SK-N-SH treated with all-trans-retinoic acid at 6 μM for 48 hours (cell line): ENCODE results near the gene GSAP.

Experiments
- ARNTL ChIP-seq: fragments of 450-650 bp; formaldehyde crosslinking; IDR thresholded peaks from 2 replicates; pipeline ENCODE4 v1.5.0; 2020; ENCODE audit warnings: low read depth, mild to moderate bottlenecking, moderate library complexity, borderline replicate concordance
- ISL1 ChIP-seq: fragments of 250-450 bp; sonication (Bioruptor Pico); IDR thresholded peaks from 2 replicates; pipeline ENCODE4 v2.1.2; 2022; ENCODE audit warnings: mild to moderate bottlenecking, moderate library complexity
- OSR1 ChIP-seq: fragments of 250-450 bp; sonication (Bioruptor Pico); IDR thresholded peaks from 2 replicates; pipeline ENCODE4 v1.8.0; 2022; ENCODE audit warnings: moderate library complexity, mild to moderate bottlenecking, inconsistent platforms
- RARB ChIP-seq: fragments of 250-450 bp; sonication (Bioruptor Pico); IDR thresholded peaks from 2 replicates; pipeline ENCODE4 v1.8.0; 2021; ENCODE audit warnings: mild to moderate bottlenecking, moderate library complexity
- TCF4 ChIP-seq: fragments of 250-450 bp; sonication (Bioruptor Pico); IDR thresholded peaks from 2 replicates; pipeline ENCODE4 v1.8.0; 2021; ENCODE audit warnings: mild to moderate bottlenecking, moderate library complexity, borderline replicate concordance
- ZNF8 ChIP-seq: fragments of 450-650 bp; formaldehyde crosslinking; IDR thresholded peaks from 2 replicates; pipeline ENCODE4 v1.5.0; 2020; ENCODE audit warnings: mild to moderate bottlenecking, moderate library complexity
- TF ChIP-seq, protein P1 (sequence below): fragments of 250-450 bp; sonication (Bioruptor Pico); IDR thresholded peaks from 2 replicates; pipeline ENCODE4 v1.5.0; 2020; ENCODE audit warnings: mild to moderate bottlenecking, moderate library complexity
- TF ChIP-seq, protein P2 (sequence below): fragments of 250-450 bp; sonication (Bioruptor Pico); IDR thresholded peaks from 2 replicates; pipeline ENCODE4 v1.8.0; 2020; ENCODE audit warnings: mild to moderate bottlenecking, moderate library complexity, borderline replicate concordance

DNA sequence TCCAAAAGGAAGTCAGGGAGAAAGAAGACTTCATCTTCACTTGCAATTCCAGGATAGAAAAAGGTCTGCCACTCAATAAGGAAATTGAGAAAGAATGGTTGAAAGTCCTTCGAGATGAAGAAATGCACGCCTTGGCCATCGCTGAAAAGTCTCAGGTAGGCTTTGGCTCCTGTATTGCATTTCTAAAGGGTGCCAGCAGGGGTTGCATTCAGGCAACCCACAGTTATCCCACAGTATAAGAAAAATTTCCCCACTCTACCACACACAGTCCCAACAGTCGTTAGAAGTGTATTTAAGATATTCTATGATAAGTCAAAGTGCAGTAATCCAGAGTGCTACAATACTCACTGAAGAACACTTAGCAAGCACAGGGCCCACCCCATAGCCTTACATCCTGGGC, 123.1 kb downstream of the GSAP start:
- TF ChIP-seq RARB (no peak), ISL1 (CRISPR knock-in tag) (no peak), ARNTL (CRISPR knock-in tag) (no peak), ZNF8 (no peak), OSR1 (CRISPR knock-in tag) (no peak), TCF4 (CRISPR knock-in tag) (no peak)
- TF ChIP-seq, protein P1, sequence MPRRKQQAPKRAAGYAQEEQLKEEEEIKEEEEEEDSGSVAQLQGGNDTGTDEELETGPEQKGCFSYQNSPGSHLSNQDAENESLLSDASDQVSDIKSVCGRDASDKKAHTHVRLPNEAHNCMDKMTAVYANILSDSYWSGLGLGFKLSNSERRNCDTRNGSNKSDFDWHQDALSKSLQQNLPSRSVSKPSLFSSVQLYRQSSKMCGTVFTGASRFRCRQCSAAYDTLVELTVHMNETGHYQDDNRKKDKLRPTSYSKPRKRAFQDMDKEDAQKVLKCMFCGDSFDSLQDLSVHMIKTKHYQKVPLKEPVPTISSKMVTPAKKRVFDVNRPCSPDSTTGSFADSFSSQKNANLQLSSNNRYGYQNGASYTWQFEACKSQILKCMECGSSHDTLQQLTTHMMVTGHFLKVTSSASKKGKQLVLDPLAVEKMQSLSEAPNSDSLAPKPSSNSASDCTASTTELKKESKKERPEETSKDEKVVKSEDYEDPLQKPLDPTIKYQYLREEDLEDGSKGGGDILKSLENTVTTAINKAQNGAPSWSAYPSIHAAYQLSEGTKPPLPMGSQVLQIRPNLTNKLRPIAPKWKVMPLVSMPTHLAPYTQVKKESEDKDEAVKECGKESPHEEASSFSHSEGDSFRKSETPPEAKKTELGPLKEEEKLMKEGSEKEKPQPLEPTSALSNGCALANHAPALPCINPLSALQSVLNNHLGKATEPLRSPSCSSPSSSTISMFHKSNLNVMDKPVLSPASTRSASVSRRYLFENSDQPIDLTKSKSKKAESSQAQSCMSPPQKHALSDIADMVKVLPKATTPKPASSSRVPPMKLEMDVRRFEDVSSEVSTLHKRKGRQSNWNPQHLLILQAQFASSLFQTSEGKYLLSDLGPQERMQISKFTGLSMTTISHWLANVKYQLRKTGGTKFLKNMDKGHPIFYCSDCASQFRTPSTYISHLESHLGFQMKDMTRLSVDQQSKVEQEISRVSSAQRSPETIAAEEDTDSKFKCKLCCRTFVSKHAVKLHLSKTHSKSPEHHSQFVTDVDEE (CRISPR knock-in tag): no peak
- TF ChIP-seq, protein P2, sequence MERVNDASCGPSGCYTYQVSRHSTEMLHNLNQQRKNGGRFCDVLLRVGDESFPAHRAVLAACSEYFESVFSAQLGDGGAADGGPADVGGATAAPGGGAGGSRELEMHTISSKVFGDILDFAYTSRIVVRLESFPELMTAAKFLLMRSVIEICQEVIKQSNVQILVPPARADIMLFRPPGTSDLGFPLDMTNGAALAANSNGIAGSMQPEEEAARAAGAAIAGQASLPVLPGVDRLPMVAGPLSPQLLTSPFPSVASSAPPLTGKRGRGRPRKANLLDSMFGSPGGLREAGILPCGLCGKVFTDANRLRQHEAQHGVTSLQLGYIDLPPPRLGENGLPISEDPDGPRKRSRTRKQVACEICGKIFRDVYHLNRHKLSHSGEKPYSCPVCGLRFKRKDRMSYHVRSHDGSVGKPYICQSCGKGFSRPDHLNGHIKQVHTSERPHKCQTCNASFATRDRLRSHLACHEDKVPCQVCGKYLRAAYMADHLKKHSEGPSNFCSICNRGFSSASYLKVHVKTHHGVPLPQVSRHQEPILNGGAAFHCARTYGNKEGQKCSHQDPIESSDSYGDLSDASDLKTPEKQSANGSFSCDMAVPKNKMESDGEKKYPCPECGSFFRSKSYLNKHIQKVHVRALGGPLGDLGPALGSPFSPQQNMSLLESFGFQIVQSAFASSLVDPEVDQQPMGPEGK (CRISPR knock-in tag): no peak
